Mononuclear cell (primary cell): ENCODE measurements around the gene AUH. TPM values are rescaled to one million over a fixed set of nuclear protein-coding genes. Genes with fewer than 3 reads are reported as not detected.
"Not testable (repeated sequence)": the region's sequence is repeated elsewhere in the genome, so short reads cannot be mapped to it uniquely, and the experiment has no call there.

Experiments
- H3K27me3 ChIP-seq: 2 replicates; pipeline ENCODE4 v1.6.0; 2011; ENCODE audit warnings: low read length, control low read depth; ENCODE audit not compliant: insufficient read depth
- H3K4me1 ChIP-seq: 2 replicates; pipeline ENCODE4 v1.5.1; 2011; ENCODE audit warnings: mild to moderate bottlenecking, low read length, control low read depth; ENCODE audit not compliant: insufficient read depth
- H3K4me3 ChIP-seq: 2 replicates; pipeline ENCODE4 v1.5.1; 2011; ENCODE audit warnings: mild to moderate bottlenecking, low read length, moderate library complexity
- H3K9me3 ChIP-seq: 2 replicates; pipeline ENCODE4 v1.5.1; 2011; ENCODE audit warnings: low read depth, mild to moderate bottlenecking, control low read depth, low read length
- total RNA-seq: library from RNA; depleted of rRNA; stranded (reverse); fragments of >200 nt; gene quantifications from one replicate; pipeline ENCODE4 v1.2.3, GENCODE V29; 2012

The AUH gene
- total RNA-seq, 1 donor, result 17.2 TPM

DNA sequence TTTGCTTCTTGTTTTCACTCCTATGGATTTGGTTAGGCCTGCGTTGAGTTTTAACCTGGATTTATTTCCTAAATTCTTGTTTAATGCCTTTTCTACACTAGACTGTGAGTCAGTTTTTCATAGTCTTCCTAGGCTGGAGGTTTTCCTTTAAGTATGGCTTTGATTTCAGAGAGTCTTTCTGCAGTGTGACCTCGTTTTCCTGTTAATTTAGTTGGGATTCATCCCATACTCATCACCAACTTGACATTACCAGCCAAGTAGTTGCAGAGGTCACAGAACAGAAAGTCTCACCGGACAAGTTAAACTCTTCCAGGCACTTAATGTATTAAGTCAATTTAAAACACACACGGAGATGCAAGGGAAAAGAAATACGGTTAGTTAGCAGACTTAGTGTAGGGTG, 29.7 kb upstream of the AUH start:
- no peaks in the 10 kb centered on the region for H3K9me3 ChIP-seq
- H3K4me3 ChIP-seq, result no peak overlapping the region
- no peaks in the 10 kb centered on the region for H3K27me3 ChIP-seq
- H3K4me1 ChIP-seq, result peaks cover 21% of the 10 kb centered on the region

DNA sequence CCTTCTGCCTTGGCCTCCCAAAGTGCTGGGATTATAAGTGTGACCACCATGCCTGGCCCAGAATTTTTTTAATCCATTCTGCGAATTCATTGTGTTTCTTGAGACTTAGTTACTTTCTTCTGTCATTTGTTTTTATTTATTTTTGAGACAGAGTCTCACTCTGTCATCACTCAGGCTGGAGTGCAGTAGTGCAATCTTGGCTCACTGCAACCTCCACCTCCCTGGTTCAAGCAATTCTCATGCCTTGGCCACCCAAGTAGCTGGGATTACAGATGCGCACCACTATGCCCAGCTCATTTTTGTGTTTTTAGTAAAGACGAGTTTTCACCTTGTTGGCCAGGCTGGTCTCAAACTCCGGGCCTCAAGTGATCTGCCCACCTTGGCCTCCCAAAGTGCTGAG, 28.0 kb upstream of the AUH start:
- not testable (repeated sequence) for H3K4me3 ChIP-seq, H3K27me3 ChIP-seq, H3K9me3 ChIP-seq, H3K4me1 ChIP-seq

DNA sequence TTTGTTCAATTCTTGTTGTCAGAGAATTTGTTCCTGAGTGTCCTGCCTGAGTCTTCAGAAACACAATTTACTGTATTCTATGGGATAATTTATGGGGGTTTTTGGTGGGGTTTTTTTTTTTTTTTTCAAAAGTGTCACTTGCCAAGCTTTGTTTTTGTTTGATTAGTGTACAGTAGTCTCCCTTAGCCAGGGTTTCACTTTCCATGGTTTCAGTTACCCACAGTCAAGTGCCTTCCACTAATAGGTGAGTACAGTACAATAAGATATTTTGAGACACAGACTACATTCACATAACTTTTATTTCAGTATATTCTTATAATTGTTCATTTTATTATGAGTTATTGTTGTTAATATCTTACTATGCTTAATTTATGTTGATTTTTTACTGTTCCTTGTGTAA, 25.0 kb upstream of the AUH start:
- no peaks in the 10 kb centered on the region for H3K9me3 ChIP-seq
- no peaks in the 10 kb centered on the region for H3K27me3 ChIP-seq
- no peak overlapping the region for H3K4me3 ChIP-seq
- H3K4me1 ChIP-seq, result no peaks in the 10 kb centered on the region

DNA sequence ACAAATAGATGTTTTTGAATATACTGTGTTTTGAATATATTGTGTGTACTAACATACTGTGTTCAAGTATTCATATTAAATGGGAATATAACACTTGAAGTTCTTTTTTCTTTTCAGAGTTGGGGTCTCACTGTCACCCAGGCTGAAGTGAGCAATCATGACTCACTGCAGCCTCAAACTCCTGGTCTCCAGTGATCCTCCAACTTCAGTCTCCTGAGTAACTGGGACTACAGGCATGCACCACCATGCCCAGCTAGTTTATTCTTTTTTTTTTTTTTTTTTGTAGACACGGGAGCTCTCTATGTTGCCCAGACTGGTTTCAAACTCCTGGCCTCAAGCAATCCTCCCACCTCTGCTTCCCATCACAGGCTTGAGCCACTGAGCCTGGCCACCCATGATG, 23.2 kb upstream of the AUH start:
- Histone ChIP-seq H3K9me3 (no peaks in the 10 kb centered on the region), H3K4me3 (no peak overlapping the region), H3K27me3 (no peaks in the 10 kb centered on the region), H3K4me1 (no peaks in the 10 kb centered on the region)

DNA sequence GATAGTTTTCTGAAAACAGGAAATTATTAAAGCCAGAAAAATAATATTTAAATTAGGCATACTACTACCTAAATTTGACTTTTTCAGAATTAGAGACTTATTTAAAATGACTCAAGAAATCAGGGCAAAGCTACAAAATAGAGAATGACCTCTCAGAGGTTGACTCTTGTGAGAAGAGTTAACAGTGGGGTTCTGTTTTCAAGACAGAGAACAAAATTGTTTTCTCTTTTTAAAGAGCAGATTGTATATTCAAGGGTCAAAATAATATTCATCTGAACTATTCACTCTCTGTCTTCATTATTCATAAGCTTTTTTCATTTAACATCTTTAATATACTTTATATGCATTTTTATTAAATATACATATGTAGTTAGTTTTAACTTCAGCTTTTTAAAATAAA, 21.9 kb upstream of the AUH start:
- Histone ChIP-seq H3K4me3 (no peak overlapping the region), H3K27me3 (no peaks in the 10 kb centered on the region), H3K9me3 (no peaks in the 10 kb centered on the region), H3K4me1 (no peaks in the 10 kb centered on the region)

DNA sequence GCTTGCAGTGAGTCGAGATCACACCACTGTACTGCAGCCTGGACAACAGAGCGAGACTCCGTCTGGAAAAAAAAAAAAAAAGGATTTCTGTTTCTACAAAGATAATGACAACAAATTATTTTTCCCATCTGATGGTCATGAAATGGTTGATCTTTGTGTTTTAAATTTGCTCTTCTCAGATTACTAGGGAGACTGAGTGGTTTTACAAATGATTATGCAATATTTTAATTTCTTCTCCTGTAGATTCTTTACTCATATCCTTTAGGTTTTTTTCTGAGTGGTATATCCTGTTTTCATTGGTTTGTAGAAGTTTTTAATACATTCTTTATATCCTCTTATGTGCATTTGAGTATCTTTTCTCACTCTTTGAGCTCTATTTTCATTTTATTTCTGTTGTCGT, 20.6 kb upstream of the AUH start:
- no peaks in the 10 kb centered on the region for H3K27me3 ChIP-seq
- H3K4me1 ChIP-seq, result no peaks in the 10 kb centered on the region
- no peaks in the 10 kb centered on the region for H3K9me3 ChIP-seq
- H3K4me3 ChIP-seq, result no peak overlapping the region

DNA sequence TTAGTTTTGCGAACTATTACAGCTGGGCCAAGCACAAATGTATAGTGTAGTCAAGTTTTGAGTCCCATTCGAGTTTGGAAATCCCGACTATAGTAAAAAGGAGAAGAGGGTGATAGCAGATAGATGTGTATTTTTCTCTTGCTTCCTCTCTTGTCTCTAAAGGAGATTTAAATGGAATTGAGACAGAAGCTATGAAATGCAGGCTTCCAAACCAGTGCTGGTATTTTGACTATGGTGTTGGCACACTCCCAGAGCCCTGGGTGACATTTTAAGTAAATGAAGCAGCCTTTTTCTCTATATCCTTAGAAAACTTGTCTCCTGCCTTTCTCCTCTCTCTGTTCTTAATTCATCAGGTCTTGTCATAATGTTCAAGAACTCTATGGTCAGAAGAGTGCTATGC, 17.7 kb upstream of the AUH start:
- H3K27me3 ChIP-seq, result no peaks in the 10 kb centered on the region
- H3K4me3 ChIP-seq, result no peak overlapping the region
- H3K9me3 ChIP-seq, result no peaks in the 10 kb centered on the region
- H3K4me1 ChIP-seq, result peaks cover 21% of the 10 kb centered on the region

- Histone ChIP-seq H3K27me3 (no peaks in the 10 kb centered on the region), H3K4me3 (no peak overlapping the region), H3K9me3 (no peaks in the 10 kb centered on the region), H3K4me1 (peaks cover 21% of the 10 kb centered on the region)
Observed at GRCh38 chr9:91378695-91379127, 17.0 kb upstream of the AUH start.

DNA sequence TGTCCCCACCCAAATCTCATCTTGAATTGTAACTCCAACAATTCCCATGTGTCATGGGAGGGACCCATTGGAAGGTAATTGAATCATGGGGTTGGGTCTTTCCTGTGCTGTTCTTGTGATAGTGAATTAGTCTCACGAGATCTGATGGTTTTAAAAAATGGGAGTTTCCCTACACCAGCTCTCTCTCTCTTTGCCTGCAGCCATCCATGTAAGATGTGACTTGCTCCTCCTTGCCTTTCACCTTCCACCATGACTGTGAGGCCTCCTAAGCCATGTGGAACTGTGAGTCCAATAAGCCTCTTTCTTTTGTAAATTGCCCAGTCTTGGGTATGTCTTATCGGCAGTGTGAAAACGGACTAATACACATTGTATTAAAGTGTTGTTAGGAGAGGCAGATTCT, 16.3 kb upstream of the AUH start:
- not testable (repeated sequence) for H3K9me3 ChIP-seq, H3K4me3 ChIP-seq, H3K27me3 ChIP-seq
- H3K4me1 ChIP-seq, result peaks cover 21% of the 10 kb centered on the region

DNA sequence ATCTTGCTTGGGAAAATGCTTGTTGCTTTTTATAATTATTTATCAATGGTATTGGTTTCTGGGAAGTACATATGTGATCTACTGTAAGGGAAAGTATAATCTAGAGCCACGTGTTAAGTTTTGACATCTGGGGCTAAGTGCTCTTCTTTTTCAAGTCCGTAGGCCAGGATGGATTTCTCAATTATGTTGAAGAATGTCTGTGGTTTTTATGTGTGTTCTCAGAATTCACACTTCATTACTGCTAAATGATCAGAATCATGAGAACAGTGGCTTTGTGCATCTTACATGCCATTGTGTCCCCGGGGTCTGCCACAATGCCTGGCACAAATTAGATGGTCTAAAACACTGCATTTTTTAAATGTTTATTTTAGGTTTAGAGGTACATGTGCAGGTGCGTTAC, 14.5 kb upstream of the AUH start:
- Histone ChIP-seq H3K9me3 (no peaks in the 10 kb centered on the region), H3K4me3 (no peak overlapping the region), H3K4me1 (peaks cover 21% of the 10 kb centered on the region), H3K27me3 (no peaks in the 10 kb centered on the region)

GRCh38 chr9:91374939-91375338, 13.2 kb upstream of the AUH start:
- H3K4me3 ChIP-seq, result no peak overlapping the region
- peaks cover 21% of the 10 kb centered on the region for H3K4me1 ChIP-seq
- H3K27me3 ChIP-seq, result no peaks in the 10 kb centered on the region
- no peaks in the 10 kb centered on the region for H3K9me3 ChIP-seq

GRCh38 chr9:91371894-91372293, 10.2 kb upstream of the AUH start:
- Histone ChIP-seq H3K27me3 (no peaks in the 10 kb centered on the region), H3K4me3 (no peak overlapping the region), H3K4me1 (peaks cover 21% of the 10 kb centered on the region), H3K9me3 (no peaks in the 10 kb centered on the region)

- not testable (repeated sequence) for H3K4me1 ChIP-seq, H3K27me3 ChIP-seq, H3K9me3 ChIP-seq
Observed at GRCh38 chr9:91370006-91370405, 8.3 kb upstream of the AUH start.

GRCh38 chr9:91364702-91365101, 3.0 kb upstream of the AUH start:
- no peak overlapping the region for H3K4me3 ChIP-seq
- H3K27me3 ChIP-seq, result no peaks in the 10 kb centered on the region
- no peaks in the 10 kb centered on the region for H3K9me3 ChIP-seq
- H3K4me1 ChIP-seq, result peaks cover 19% of the 10 kb centered on the region

More at GRCh38 chr9:91370006-91370405, 8.3 kb upstream of the AUH start:
- not testable (repeated sequence) for H3K4me3 ChIP-seq

DNA sequence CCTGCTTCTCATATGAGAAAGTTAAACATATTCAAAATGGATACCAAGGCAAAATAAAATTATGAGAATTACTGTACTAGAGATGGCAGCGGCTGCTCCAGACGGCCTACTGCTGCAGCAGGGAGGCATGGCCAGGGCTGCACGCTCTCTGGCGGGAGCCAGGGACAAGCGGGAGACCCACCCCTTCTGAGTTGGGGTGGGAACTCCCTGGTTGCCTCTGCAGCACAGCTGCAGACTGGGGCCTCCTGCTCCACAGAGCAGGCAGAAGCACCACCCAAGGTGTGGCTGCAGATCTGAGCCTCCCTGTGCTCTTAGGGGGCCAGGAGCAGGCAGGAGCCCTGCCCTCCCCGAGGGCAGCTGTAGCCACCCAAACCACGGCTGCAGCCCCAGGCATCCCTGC, 2.3 kb upstream of the AUH start:
- Histone ChIP-seq H3K9me3 (no peaks in the 10 kb centered on the region), H3K4me1 (peaks cover 25% of the 10 kb centered on the region), H3K27me3 (no peaks in the 10 kb centered on the region), H3K4me3 (no peak overlapping the region)

- no peaks in the 10 kb centered on the region for H3K27me3 ChIP-seq
- H3K4me1 ChIP-seq, result peaks cover 25% of the 10 kb centered on the region
- peak overlapping the region; percentile 93 for H3K4me3 ChIP-seq
- H3K9me3 ChIP-seq, result no peaks in the 10 kb centered on the region
Observed at GRCh38 chr9:91362051-91362611, 413 bp upstream of the AUH start.
